Stomach (tissue), 9 donors: ENCODE measurements around the gene PRPS1. TPM values are rescaled to one million over a fixed set of nuclear protein-coding genes. Genes with fewer than 3 reads are reported as not detected.

Experiments
- DNase-seq, 2 donors: peaks; one replicate each; pipeline versions ENCODE4 v3.0.0 to v3.0.0-alpha.2; 2013 to 2019
- H3K27ac ChIP-seq, 5 donors: fragments of 200-600 bp in 4 of 5; sonication (generic) in 4 of 5; one replicate each; pipeline ENCODE4 v1.5.1; 2013 to 2019; ENCODE audit warnings: mild to moderate bottlenecking in 1 of 5, moderate library complexity in 1 of 5
- H3K27me3 ChIP-seq, 3 donors: fragments of 200-600 bp; sonication (generic); one replicate each; pipeline ENCODE4 v1.5.1; 2017 to 2019; ENCODE audit warnings: mixed run types in 1 of 3
- H3K36me3 ChIP-seq, 4 donors: fragments of 200-600 bp; sonication (generic); 1 replicate in 3 of 4; 2 replicates in 1 of 4; pipeline ENCODE4 v1.5.1; 2016 to 2019
- H3K4me1 ChIP-seq, 4 donors: fragments of 200-600 bp; sonication (generic); one replicate each; pipeline ENCODE4 v1.5.1; 2016 to 2019
- H3K4me3 ChIP-seq, 4 donors: fragments of 200-600 bp; sonication (generic) in 3 of 4; one replicate each; pipeline ENCODE4 v1.5.1; 2016 to 2019; ENCODE audit warnings: mild to moderate bottlenecking in 1 of 4
- H3K9me3 ChIP-seq, 4 donors: fragments of 200-600 bp; sonication (generic); one replicate each; pipeline ENCODE4 v1.5.1; 2016 to 2019
- CTCF ChIP-seq, 7 experiments: fragments of 450-650 bp in 4 of 7; fragments of 200-600 bp in 3 of 7; sonication (generic) in 3 of 7; IDR thresholded peaks; one replicate each; pipeline ENCODE4 v1.5.1; 2016 to 2019; ENCODE audit warnings: antibody characterized with exemption in 7 of 7, control low read depth in 2 of 7, mild to moderate bottlenecking in 1 of 7
- EP300 ChIP-seq: sonication (generic); formaldehyde crosslinking; IDR thresholded peaks from one replicate; pipeline ENCODE4 v1.6.1; 2017; ENCODE audit warnings: antibody characterized with exemption
- POLR2A ChIP-seq, 4 donors: fragments of 450-650 bp; IDR thresholded peaks; one replicate each; pipeline ENCODE4 v1.6.1; 2016; ENCODE audit warnings: antibody characterized with exemption in 4 of 4, control low read depth in 2 of 4, mild to moderate bottlenecking in 1 of 4, moderate library complexity in 1 of 4
- POLR2AphosphoS5 ChIP-seq, 3 donors: sonication (generic); formaldehyde crosslinking; IDR thresholded peaks; one replicate each; pipeline ENCODE4 v1.6.1; 2016; ENCODE audit warnings: antibody characterized with exemption in 3 of 3
- WGBS, 5 donors: extraction: QIAGEN DNeasy Blood & Tissue Kit in 3 of 5; methylation state at CpG; one replicate each; pipeline versions ENCODE4 v1.1.5 to v1.1.7; 2013 to 2018; 5-methylcytosine and 5-hydroxymethylcytosine counted together
- intact Hi-C: fragments of 100-400 bp; cut with DNase I; formaldehyde crosslinking; loops from one replicate; pipeline ENCODE4 v1.15.1; 2023; ENCODE audit warnings: low total_unique reads
- polyA plus RNA-seq, 3 donors: library from polyadenylated mRNA; stranded (reverse); fragments of 200-250 nt; gene quantifications; one replicate each; pipeline ENCODE4 v1.2.3, GENCODE V29; 2013
- total RNA-seq, 5 donors: library from RNA; depleted of rRNA; stranded (reverse); fragments of >200 nt; gene quantifications; one replicate each; pipeline versions ENCODE4 v1.1.0 to v1.2.3, GENCODE V29; 2014 to 2016
- donor health status: healthy with polysubstance abuse.
- donor health status: Bipolar disorder and iron deficiency.
- donor health status: healthy.

Gene PRPS1
- total and polyA plus RNA-seq, 8 donors: 1.2 to 46.4 (median 19.3) TPM

GRCh38 chrX:107599450-107599861 lies 28.9 kb upstream of the PRPS1 start:
- WGBS, 5 donors: 65 to 84% (median 72%) methylated on average over 5 of the region's 5 CpGs
- Histone ChIP-seq H3K27me3 (peaks cover 0 to 9% (median 0%) of the 10 kb centered on the region in 3 donors), H3K4me3 (no peak overlapping the region), H3K4me1 (peaks cover 0 to 4% (median 0%) of the 10 kb centered on the region in 4 donors), H3K36me3 (no peaks in the 10 kb centered on the region), H3K27ac (no peak overlapping the region), H3K9me3 (no peaks in the 10 kb centered on the region)
- no peak for TF ChIP-seq POLR2AphosphoS5 (IDR thresholded peaks at IDR 0.05)
- TF ChIP-seq EP300: no peak
- no peak for TF ChIP-seq POLR2A (IDR thresholded peaks at IDR 0.05)
- no peak for TF ChIP-seq CTCF (IDR thresholded peaks at IDR 0.05)
- peak in 1 of 2 donors; percentile 36 for DNase-seq
- intact Hi-C loops: no loop called here

DNA sequence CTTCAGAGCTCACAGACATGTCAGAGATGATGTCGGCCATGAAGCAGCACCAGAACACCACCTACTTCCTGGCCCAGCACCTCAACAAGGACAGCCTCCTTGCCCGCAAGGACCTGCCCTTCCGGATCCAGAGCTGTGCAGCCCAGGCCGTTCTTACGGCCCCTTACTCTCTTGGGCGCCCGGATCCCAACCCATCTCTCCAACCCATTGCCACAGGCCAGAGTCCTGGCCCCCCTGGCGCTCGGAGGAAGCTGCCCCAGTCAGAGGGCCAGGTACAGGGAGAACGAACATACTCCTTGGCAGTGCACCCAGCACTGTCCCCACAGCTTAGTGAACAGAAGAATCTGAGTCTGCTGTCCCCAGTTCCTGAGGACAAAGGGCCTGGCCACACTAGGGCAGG lies 27.9 kb upstream of the PRPS1 start:
- Histone ChIP-seq H3K27me3 (peaks cover 0 to 3% (median 0%) of the 10 kb centered on the region in 3 donors), H3K36me3 (no peaks in the 10 kb centered on the region), H3K27ac (no peak overlapping the region), H3K4me1 (peaks cover 0 to 4% (median 0%) of the 10 kb centered on the region in 4 donors), H3K4me3 (no peak overlapping the region), H3K9me3 (no peaks in the 10 kb centered on the region)
- intact Hi-C loops: no loop called here
- WGBS, 5 donors: 85 to 95% (median 93%) methylated on average over 9 to 10 of the region's 10 CpGs
- DNase-seq: no peak
- no peak for TF ChIP-seq POLR2AphosphoS5 (IDR thresholded peaks at IDR 0.05)

DNA sequence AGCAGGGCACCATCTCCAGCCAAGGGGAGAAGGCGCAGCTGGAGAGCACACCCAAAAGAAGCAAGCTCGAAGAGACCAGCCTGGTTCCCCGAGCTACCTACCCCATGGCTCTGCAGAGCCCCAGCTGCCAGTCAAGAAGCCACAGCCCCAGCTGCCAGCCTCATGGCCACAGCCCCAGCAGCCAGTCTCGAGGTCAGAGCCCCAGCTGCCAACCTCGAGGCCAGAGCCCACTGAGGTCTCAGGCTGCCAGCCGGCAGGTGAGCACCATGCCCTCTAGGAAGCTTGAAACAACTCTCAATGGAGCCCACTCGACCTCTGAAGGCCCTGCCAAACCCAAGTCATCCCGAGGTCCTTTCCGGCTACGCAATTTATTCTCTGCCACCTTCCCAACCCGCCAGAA lies 27.0 kb upstream of the PRPS1 start:
- intact Hi-C loops: no loop called here
- no peaks in the 10 kb centered on the region for H3K36me3 ChIP-seq
- no peak overlapping the region for H3K4me3 ChIP-seq
- no peak for DNase-seq
- TF ChIP-seq POLR2AphosphoS5 (IDR thresholded peaks at IDR 0.05): no peak
- TF ChIP-seq EP300: no peak
- TF ChIP-seq CTCF (IDR thresholded peaks at IDR 0.05): no peak
- TF ChIP-seq POLR2A (IDR thresholded peaks at IDR 0.05): no peak
- no peak overlapping the region for H3K27ac ChIP-seq
- 81 to 91% (median 85%) methylated on average over 4 to 11 of the region's 11 CpGs for WGBS, 5 donors
- H3K27me3 ChIP-seq: peaks cover 0 to 3% (median 0%) of the 10 kb centered on the region in 3 donors
- H3K9me3 ChIP-seq: no peaks in the 10 kb centered on the region
- peaks cover 0 to 4% (median 0%) of the 10 kb centered on the region in 4 donors for H3K4me1 ChIP-seq

- Histone ChIP-seq H3K27me3 (peaks cover 0 to 3% (median 0%) of the 10 kb centered on the region in 3 donors), H3K4me3 (no peak overlapping the region), H3K27ac (no peak overlapping the region), H3K36me3 (no peaks in the 10 kb centered on the region), H3K4me1 (peaks cover 0 to 4% (median 0%) of the 10 kb centered on the region in 4 donors), H3K9me3 (no peaks in the 10 kb centered on the region)
- intact Hi-C loops: no loop called here
- TF ChIP-seq EP300 (no peak), POLR2AphosphoS5 (IDR thresholded peaks at IDR 0.05) (no peak), CTCF (IDR thresholded peaks at IDR 0.05) (no peak), POLR2A (IDR thresholded peaks at IDR 0.05) (no peak)
- DNase-seq: no peak
- WGBS, 5 donors: 86 to 96% (median 93%) methylated on average over 8 to 16 of the region's 16 CpGs
Observed at GRCh38 chrX:107601759-107602158, 26.6 kb upstream of the PRPS1 start.

GRCh38 chrX:107602694-107603239 lies 25.5 kb upstream of the PRPS1 start:
- 78 to 85% (median 81%) methylated on average over 14 to 21 of the region's 21 CpGs; no CpG with 5 or more reads in 1 of the 5 donors for WGBS, 5 donors
- H3K36me3 ChIP-seq: no peaks in the 10 kb centered on the region
- H3K4me3 ChIP-seq: no peak overlapping the region
- H3K27ac ChIP-seq: no peak overlapping the region
- H3K27me3 ChIP-seq: peaks cover 0 to 3% (median 0%) of the 10 kb centered on the region in 3 donors
- H3K9me3 ChIP-seq: no peaks in the 10 kb centered on the region
- no peaks in the 10 kb centered on the region for H3K4me1 ChIP-seq
- intact Hi-C loops: no loop called here
- TF ChIP-seq EP300: no peak
- no peak for DNase-seq
